SK-N-SH treated with all-trans-retinoic acid at 6 μM for 48 hours (cell line): ENCODE results near the gene PPIL1.

Experiments used
- ATAC-seq: fragments of 200-7000 bp; cut with Tn5 transposase; 3 replicates; pipeline ENCODE4 v1.9.1; 2020; ENCODE audit warnings: mild to moderate bottlenecking, moderate library complexity
- ARNTL ChIP-seq: fragments of 450-650 bp; formaldehyde crosslinking; IDR thresholded peaks from 2 replicates; pipeline ENCODE4 v1.5.0; 2020; ENCODE audit warnings: low read depth, mild to moderate bottlenecking, moderate library complexity, borderline replicate concordance
- BACH2 ChIP-seq: fragments of 250-450 bp; sonication (Bioruptor Pico); IDR thresholded peaks from 2 replicates; pipeline ENCODE4 v1.9.0; 2021; ENCODE audit warnings: mild to moderate bottlenecking, borderline replicate concordance
- CREB5 ChIP-seq: fragments of 250-450 bp; sonication (Bioruptor Pico); IDR thresholded peaks from 2 replicates; pipeline ENCODE4 v1.5.1; 2020; ENCODE audit warnings: low read depth, mild to moderate bottlenecking, moderate library complexity
- CSDC2 ChIP-seq: fragments of 250-450 bp; sonication (Bioruptor Pico); IDR thresholded peaks from 2 replicates; pipeline ENCODE4 v1.5.0; 2020; ENCODE audit warnings: mild to moderate bottlenecking, moderate library complexity
- CSRNP3 ChIP-seq: fragments of 250-450 bp; sonication (Bioruptor Pico); IDR thresholded peaks from 2 replicates; pipeline ENCODE4 v1.5.1; 2021; ENCODE audit warnings: mild to moderate bottlenecking, moderate library complexity
- ESRRG ChIP-seq: fragments of 250-450 bp; sonication (Bioruptor Pico); IDR thresholded peaks from 2 replicates; pipeline ENCODE4 v1.6.1; 2021; ENCODE audit warnings: mild to moderate bottlenecking
- GLIS3 ChIP-seq: fragments of 250-450 bp; sonication (Bioruptor Pico); IDR thresholded peaks from 2 replicates; pipeline ENCODE4 v1.5.0; 2020; ENCODE audit warnings: mild to moderate bottlenecking, moderate library complexity
- ISL1 ChIP-seq: fragments of 250-450 bp; sonication (Bioruptor Pico); IDR thresholded peaks from 2 replicates; pipeline ENCODE4 v2.1.2; 2022; ENCODE audit warnings: mild to moderate bottlenecking, moderate library complexity
- OSR1 ChIP-seq: fragments of 250-450 bp; sonication (Bioruptor Pico); IDR thresholded peaks from 2 replicates; pipeline ENCODE4 v1.8.0; 2022; ENCODE audit warnings: moderate library complexity, mild to moderate bottlenecking, inconsistent platforms
- POU6F1 ChIP-seq: fragments of 250-450 bp; sonication (Bioruptor Pico); IDR thresholded peaks from 2 replicates; pipeline ENCODE4 v1.8.0; 2021; ENCODE audit warnings: low read depth, mild to moderate bottlenecking, moderate library complexity, borderline replicate concordance
- PPARA ChIP-seq: fragments of 250-450 bp; sonication (Bioruptor Pico); IDR thresholded peaks from 2 replicates; pipeline ENCODE4 v1.5.0; 2020; ENCODE audit warnings: mild to moderate bottlenecking, borderline replicate concordance
- RARB ChIP-seq: fragments of 250-450 bp; sonication (Bioruptor Pico); IDR thresholded peaks from 2 replicates; pipeline ENCODE4 v1.8.0; 2021; ENCODE audit warnings: mild to moderate bottlenecking, moderate library complexity
- SNAI2 ChIP-seq: fragments of 250-450 bp; sonication (Bioruptor Pico); IDR thresholded peaks from 2 replicates; pipeline ENCODE4 v1.5.0; 2020; ENCODE audit warnings: mild to moderate bottlenecking, moderate library complexity
- TCF4 ChIP-seq: fragments of 250-450 bp; sonication (Bioruptor Pico); IDR thresholded peaks from 2 replicates; pipeline ENCODE4 v1.8.0; 2021; ENCODE audit warnings: mild to moderate bottlenecking, moderate library complexity, borderline replicate concordance
- TOX ChIP-seq: fragments of 250-450 bp; sonication (Bioruptor Pico); IDR thresholded peaks from 2 replicates; pipeline ENCODE4 v1.8.0; 2021; ENCODE audit warnings: mild to moderate bottlenecking, moderate library complexity, borderline replicate concordance
- ZC3H10 ChIP-seq: fragments of 250-450 bp; sonication (Bioruptor Pico); IDR thresholded peaks from 2 replicates; pipeline ENCODE4 v1.5.1; 2021; ENCODE audit warnings: mild to moderate bottlenecking, moderate library complexity
- ZFP3 ChIP-seq: fragments of 250-450 bp; sonication (Bioruptor Pico); IDR thresholded peaks from 2 replicates; pipeline ENCODE4 v1.5.0; 2020; ENCODE audit warnings: mild to moderate bottlenecking, moderate library complexity
- ZFP30 ChIP-seq: fragments of 450-650 bp; formaldehyde crosslinking; IDR thresholded peaks from 2 replicates; pipeline ENCODE4 v1.5.0; 2022; ENCODE audit warnings: mild to moderate bottlenecking, moderate library complexity
- ZNF565 ChIP-seq: fragments of 450-650 bp; formaldehyde crosslinking; conservative IDR thresholded peaks from 2 replicates; pipeline ENCODE4 v1.5.0; 2020; ENCODE audit warnings: low read depth, mild to moderate bottlenecking, moderate library complexity
- ZNF8 ChIP-seq: fragments of 450-650 bp; formaldehyde crosslinking; IDR thresholded peaks from 2 replicates; pipeline ENCODE4 v1.5.0; 2020; ENCODE audit warnings: mild to moderate bottlenecking, moderate library complexity
- TF ChIP-seq, protein P1 (sequence below): fragments of 250-450 bp; sonication (Bioruptor Pico); IDR thresholded peaks from 2 replicates; pipeline ENCODE4 v1.5.0; 2020; ENCODE audit warnings: mild to moderate bottlenecking, moderate library complexity
- TF ChIP-seq, protein P2 (sequence below): fragments of 250-450 bp; sonication (Bioruptor Pico); IDR thresholded peaks from 2 replicates; pipeline ENCODE4 v1.8.0; 2020; ENCODE audit warnings: mild to moderate bottlenecking, moderate library complexity, borderline replicate concordance

Gene PPIL1

DNA sequence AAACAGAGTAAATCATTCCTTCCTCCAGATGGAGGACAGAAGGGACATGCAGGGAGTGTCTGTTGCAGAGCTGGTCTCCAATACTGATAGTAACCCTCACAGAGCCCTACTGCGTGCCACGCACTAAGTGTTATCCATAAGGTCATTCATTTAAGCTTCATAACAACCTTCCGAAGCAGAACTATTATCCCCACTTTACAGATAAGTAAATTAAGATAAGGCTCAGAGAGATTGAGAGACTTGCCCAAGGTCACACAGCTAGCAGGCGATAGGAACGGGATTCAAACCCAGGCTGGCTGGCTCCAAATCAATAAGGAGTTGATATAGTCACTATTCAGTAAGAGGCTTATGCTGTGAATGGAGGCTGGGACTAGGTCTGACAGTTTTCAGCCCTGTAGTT, 66.0 kb downstream of the PPIL1 start:
- ATAC-seq: no peak
- TF ChIP-seq GLIS3 (CRISPR knock-in tag) (no peak), OSR1 (CRISPR knock-in tag) (no peak), SNAI2 (CRISPR knock-in tag) (no peak), CSDC2 (CRISPR knock-in tag) (no peak), RARB (CRISPR knock-in tag) (no peak), POU6F1 (no peak), ESRRG (CRISPR knock-in tag) (no peak), ZNF565 (CRISPR knock-in tag) (no peak), ARNTL (CRISPR knock-in tag) (no peak), ZNF8 (CRISPR knock-in tag) (no peak), ZC3H10 (CRISPR knock-in tag) (no peak), BACH2 (CRISPR knock-in tag) (no peak), ISL1 (CRISPR knock-in tag) (no peak), ZFP3 (CRISPR knock-in tag) (no peak), TCF4 (no peak), ZFP30 (CRISPR knock-in tag) (no peak), TOX (CRISPR knock-in tag) (no peak)
- TF ChIP-seq, protein P1, sequence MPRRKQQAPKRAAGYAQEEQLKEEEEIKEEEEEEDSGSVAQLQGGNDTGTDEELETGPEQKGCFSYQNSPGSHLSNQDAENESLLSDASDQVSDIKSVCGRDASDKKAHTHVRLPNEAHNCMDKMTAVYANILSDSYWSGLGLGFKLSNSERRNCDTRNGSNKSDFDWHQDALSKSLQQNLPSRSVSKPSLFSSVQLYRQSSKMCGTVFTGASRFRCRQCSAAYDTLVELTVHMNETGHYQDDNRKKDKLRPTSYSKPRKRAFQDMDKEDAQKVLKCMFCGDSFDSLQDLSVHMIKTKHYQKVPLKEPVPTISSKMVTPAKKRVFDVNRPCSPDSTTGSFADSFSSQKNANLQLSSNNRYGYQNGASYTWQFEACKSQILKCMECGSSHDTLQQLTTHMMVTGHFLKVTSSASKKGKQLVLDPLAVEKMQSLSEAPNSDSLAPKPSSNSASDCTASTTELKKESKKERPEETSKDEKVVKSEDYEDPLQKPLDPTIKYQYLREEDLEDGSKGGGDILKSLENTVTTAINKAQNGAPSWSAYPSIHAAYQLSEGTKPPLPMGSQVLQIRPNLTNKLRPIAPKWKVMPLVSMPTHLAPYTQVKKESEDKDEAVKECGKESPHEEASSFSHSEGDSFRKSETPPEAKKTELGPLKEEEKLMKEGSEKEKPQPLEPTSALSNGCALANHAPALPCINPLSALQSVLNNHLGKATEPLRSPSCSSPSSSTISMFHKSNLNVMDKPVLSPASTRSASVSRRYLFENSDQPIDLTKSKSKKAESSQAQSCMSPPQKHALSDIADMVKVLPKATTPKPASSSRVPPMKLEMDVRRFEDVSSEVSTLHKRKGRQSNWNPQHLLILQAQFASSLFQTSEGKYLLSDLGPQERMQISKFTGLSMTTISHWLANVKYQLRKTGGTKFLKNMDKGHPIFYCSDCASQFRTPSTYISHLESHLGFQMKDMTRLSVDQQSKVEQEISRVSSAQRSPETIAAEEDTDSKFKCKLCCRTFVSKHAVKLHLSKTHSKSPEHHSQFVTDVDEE (CRISPR knock-in tag): no peak

- no peak for TF ChIP-seq GLIS3 (CRISPR knock-in tag)
- no peak for TF ChIP-seq CREB5 (CRISPR knock-in tag)
- no peak for TF ChIP-seq ISL1 (CRISPR knock-in tag)
- TF ChIP-seq ZFP30 (CRISPR knock-in tag): no peak
- TF ChIP-seq, protein P2, sequence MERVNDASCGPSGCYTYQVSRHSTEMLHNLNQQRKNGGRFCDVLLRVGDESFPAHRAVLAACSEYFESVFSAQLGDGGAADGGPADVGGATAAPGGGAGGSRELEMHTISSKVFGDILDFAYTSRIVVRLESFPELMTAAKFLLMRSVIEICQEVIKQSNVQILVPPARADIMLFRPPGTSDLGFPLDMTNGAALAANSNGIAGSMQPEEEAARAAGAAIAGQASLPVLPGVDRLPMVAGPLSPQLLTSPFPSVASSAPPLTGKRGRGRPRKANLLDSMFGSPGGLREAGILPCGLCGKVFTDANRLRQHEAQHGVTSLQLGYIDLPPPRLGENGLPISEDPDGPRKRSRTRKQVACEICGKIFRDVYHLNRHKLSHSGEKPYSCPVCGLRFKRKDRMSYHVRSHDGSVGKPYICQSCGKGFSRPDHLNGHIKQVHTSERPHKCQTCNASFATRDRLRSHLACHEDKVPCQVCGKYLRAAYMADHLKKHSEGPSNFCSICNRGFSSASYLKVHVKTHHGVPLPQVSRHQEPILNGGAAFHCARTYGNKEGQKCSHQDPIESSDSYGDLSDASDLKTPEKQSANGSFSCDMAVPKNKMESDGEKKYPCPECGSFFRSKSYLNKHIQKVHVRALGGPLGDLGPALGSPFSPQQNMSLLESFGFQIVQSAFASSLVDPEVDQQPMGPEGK (CRISPR knock-in tag): no peak
- TF ChIP-seq ZNF8 (CRISPR knock-in tag): no peak
- no peak for TF ChIP-seq ZFP3 (CRISPR knock-in tag)
- no peak for TF ChIP-seq TOX (CRISPR knock-in tag)
- no peak for TF ChIP-seq ZNF565 (CRISPR knock-in tag)
- TF ChIP-seq OSR1 (CRISPR knock-in tag): no peak
- TF ChIP-seq, protein P1 (CRISPR knock-in tag): no peak
- TF ChIP-seq CSRNP3 (CRISPR knock-in tag): no peak
- TF ChIP-seq ARNTL (CRISPR knock-in tag): no peak
- TF ChIP-seq ESRRG (CRISPR knock-in tag): no peak
- TF ChIP-seq RARB (CRISPR knock-in tag): no peak
- TF ChIP-seq BACH2 (CRISPR knock-in tag): no peak
- no peak for TF ChIP-seq SNAI2 (CRISPR knock-in tag)
- TF ChIP-seq PPARA (CRISPR knock-in tag): no peak
- TF ChIP-seq POU6F1: no peak
- no peak for ATAC-seq
Measured at GRCh38 chr6:36807750-36808149, 66.9 kb downstream of the PPIL1 start.
